ENCODE measurements around the gene TCERG1. TPM values are rescaled to one million over a fixed set of nuclear protein-coding genes. Genes with fewer than 3 reads are reported as not detected.

The TCERG1 gene
- total RNA-seq, 1 experiment from 2014 or later = 142 TPM

DNA sequence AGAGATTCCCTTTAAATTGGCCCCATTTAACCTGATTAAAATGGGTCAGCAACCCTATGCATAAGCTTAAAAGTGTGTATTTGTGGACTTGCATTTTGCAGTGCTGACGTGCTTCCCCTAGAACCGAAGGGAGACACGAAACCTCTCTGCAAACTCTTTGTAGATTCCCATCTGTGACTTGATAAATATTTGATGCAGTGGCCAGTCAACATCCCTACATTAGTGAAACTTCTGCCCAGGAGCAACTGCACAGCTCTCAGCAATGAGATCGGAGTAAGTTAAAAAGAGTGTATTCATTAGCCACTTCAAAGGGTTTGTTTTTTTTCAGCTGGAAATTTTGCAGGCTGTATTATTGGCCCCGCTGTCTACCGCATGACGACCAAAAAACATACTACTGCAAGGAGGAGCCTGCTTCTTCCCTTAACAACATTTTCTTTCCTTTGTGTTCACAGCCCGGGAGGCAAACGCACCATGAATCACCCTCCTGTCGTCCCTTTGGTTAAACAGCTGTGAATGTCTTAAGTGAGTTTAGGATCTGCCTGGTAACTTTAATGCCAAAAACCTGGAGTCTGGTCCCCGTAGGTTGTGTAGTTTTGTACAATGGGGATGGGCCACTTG is 38.0 kb upstream of the TCERG1 start:
- H3K4me1 ChIP-seq (ENCODE audit: insufficient read depth, low read length, poor library complexity, severe bottlenecking) = no peaks in the 10 kb centered on the region
- intact Hi-C loops (cut with micrococcal nuclease; ENCODE audit: unreplicated experiment) = no loop called here
- CTCF ChIA-PET = interaction anchor here (0.6 kb wide), 1 partner anchor 81 kb away, joined by 3 read pairs; no protein-coding TSS in a partner anchor
- H3K36me3 ChIP-seq (ENCODE audit: insufficient read depth, low read length, poor library complexity, severe bottlenecking) = no peaks in the 10 kb centered on the region
- BruUV-seq (replicated peaks) = no TSS peak
- POLR2A ChIA-PET (ENCODE audit: low non-redundant PET) = no interaction called here
- no peak overlapping the region for H3K4me3 ChIP-seq (ENCODE audit: low read depth, low read length, poor library complexity, severe bottlenecking)
- H3K9me3 ChIP-seq (ENCODE audit: low read depth, low read length, poor library complexity, severe bottlenecking) = no peaks in the 10 kb centered on the region
- H3K27me3 ChIP-seq (replicated peaks; ENCODE audit: insufficient read depth, low read depth, low read length, poor library complexity) = no peaks in the 10 kb centered on the region
- TF ChIP-seq EZH2 (IDR thresholded peaks at IDR 0.05; ENCODE audit: borderline replicate concordance, low read depth, low read length, poor library complexity, severe bottlenecking) = no peak
- TF ChIP-seq, protein P1, sequence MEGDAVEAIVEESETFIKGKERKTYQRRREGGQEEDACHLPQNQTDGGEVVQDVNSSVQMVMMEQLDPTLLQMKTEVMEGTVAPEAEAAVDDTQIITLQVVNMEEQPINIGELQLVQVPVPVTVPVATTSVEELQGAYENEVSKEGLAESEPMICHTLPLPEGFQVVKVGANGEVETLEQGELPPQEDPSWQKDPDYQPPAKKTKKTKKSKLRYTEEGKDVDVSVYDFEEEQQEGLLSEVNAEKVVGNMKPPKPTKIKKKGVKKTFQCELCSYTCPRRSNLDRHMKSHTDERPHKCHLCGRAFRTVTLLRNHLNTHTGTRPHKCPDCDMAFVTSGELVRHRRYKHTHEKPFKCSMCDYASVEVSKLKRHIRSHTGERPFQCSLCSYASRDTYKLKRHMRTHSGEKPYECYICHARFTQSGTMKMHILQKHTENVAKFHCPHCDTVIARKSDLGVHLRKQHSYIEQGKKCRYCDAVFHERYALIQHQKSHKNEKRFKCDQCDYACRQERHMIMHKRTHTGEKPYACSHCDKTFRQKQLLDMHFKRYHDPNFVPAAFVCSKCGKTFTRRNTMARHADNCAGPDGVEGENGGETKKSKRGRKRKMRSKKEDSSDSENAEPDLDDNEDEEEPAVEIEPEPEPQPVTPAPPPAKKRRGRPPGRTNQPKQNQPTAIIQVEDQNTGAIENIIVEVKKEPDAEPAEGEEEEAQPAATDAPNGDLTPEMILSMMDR (conservative IDR thresholded peaks at IDR 0.05; ENCODE audit: low read depth, low read length) = no peak
- DNase-seq (ENCODE audit: low spot score) = no peak
- no peak overlapping the region for H3K27ac ChIP-seq (ENCODE audit: low read depth, low read length, poor library complexity, severe bottlenecking)

DNA sequence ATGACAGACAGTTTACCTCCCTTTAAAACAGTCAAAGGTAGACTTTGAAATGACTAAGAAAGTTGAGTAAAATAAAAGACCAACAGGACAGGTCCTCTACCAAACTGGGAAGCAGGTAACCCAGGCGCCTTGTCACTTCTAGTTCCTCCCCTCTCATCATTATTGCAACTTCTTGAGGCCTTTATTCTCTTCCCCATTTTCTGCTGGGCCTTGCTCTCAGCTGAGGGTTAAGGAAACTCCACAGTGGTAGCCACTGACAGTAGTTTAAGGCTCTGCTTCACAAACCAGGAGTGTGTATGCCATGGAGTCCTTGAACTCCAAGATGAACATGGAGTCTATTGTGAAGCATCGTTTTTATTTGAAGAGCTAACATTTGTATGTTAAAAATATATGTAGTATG is 36.9 kb upstream of the TCERG1 start:
- no peak overlapping the region for H3K27ac ChIP-seq (ENCODE audit: low read depth, low read length, poor library complexity, severe bottlenecking)
- BruUV-seq (replicated peaks) = no TSS peak
- ChIA-PET POLR2A (ENCODE audit: low non-redundant PET) (no interaction called here), CTCF (no interaction called here)
- no peak for DNase-seq (ENCODE audit: low spot score)
- H3K9me3 ChIP-seq (ENCODE audit: low read depth, low read length, poor library complexity, severe bottlenecking) = no peaks in the 10 kb centered on the region
- no peaks in the 10 kb centered on the region for H3K27me3 ChIP-seq (replicated peaks; ENCODE audit: insufficient read depth, low read depth, low read length, poor library complexity)
- no peaks in the 10 kb centered on the region for H3K4me1 ChIP-seq (ENCODE audit: insufficient read depth, low read length, poor library complexity, severe bottlenecking)
- H3K36me3 ChIP-seq (ENCODE audit: insufficient read depth, low read length, poor library complexity, severe bottlenecking) = no peaks in the 10 kb centered on the region
- H3K4me3 ChIP-seq (ENCODE audit: low read depth, low read length, poor library complexity, severe bottlenecking) = no peak overlapping the region
- no peak for TF ChIP-seq EZH2 (IDR thresholded peaks at IDR 0.05; ENCODE audit: borderline replicate concordance, low read depth, low read length, poor library complexity, severe bottlenecking)
- TF ChIP-seq, protein P1 (conservative IDR thresholded peaks at IDR 0.05; ENCODE audit: low read depth, low read length) = no peak
- intact Hi-C loops (cut with micrococcal nuclease; ENCODE audit: unreplicated experiment) = no loop called here

GRCh38 chr5:146419696-146420095 is 27.4 kb upstream of the TCERG1 start:
- no peak overlapping the region for H3K27ac ChIP-seq (ENCODE audit: low read depth, low read length, poor library complexity, severe bottlenecking)
- ChIA-PET POLR2A (ENCODE audit: low non-redundant PET) (no interaction called here), CTCF (no interaction called here)
- H3K27me3 ChIP-seq (replicated peaks; ENCODE audit: insufficient read depth, low read depth, low read length, poor library complexity) = no peaks in the 10 kb centered on the region
- no peak overlapping the region for H3K4me3 ChIP-seq (ENCODE audit: low read depth, low read length, poor library complexity, severe bottlenecking)
- H3K4me1 ChIP-seq (ENCODE audit: insufficient read depth, low read length, poor library complexity, severe bottlenecking) = no peaks in the 10 kb centered on the region
- no peak for DNase-seq (ENCODE audit: low spot score)
- no TSS peak for BruUV-seq (replicated peaks)
- intact Hi-C loops (cut with micrococcal nuclease; ENCODE audit: unreplicated experiment) = loop anchor here (10.0 kb wide), 2 partner anchors 345 to 735 kb away; no protein-coding TSS in a partner anchor
- H3K9me3 ChIP-seq (ENCODE audit: low read depth, low read length, poor library complexity, severe bottlenecking) = no peaks in the 10 kb centered on the region
- TF ChIP-seq EZH2 (IDR thresholded peaks at IDR 0.05; ENCODE audit: borderline replicate concordance, low read depth, low read length, poor library complexity, severe bottlenecking) = no peak
- TF ChIP-seq, protein P1 (conservative IDR thresholded peaks at IDR 0.05; ENCODE audit: low read depth, low read length) = no peak
- no peaks in the 10 kb centered on the region for H3K36me3 ChIP-seq (ENCODE audit: insufficient read depth, low read length, poor library complexity, severe bottlenecking)
